Umbilical cord (tissue), 2 donors: ENCODE data around the gene CLIC5. TPM values are rescaled to one million over a fixed set of nuclear protein-coding genes. Genes with fewer than 3 reads are reported as not detected.

Experiments
- DNase-seq: peaks from one replicate; pipeline ENCODE4 v3.0.0-alpha.2; 2015; ENCODE audit warnings: low spot score
- total RNA-seq: library from RNA; depleted of rRNA; stranded (reverse); fragments of >200 nt; gene quantifications from one replicate; pipeline ENCODE4 v1.2.3, GENCODE V29; 2014; ENCODE audit warnings: low replicate concordance; ENCODE audit not compliant: insufficient read depth

CLIC5 gene
- total RNA-seq, 1 donor from 2014 or later = 3.6 TPM

- DNase-seq = no peak
Measured at GRCh38 chr6:45896783-45897441, 118.7 kb downstream of the CLIC5 start.

GRCh38 chr6:45895569-45895968, 120.1 kb downstream of the CLIC5 start:
- DNase-seq = no peak

GRCh38 chr6:45892696-45893245, 122.9 kb downstream of the CLIC5 start:
- DNase-seq = no peak

GRCh38 chr6:45892196-45892595, 123.5 kb downstream of the CLIC5 start:
- DNase-seq = no peak

- DNase-seq = no peak
Measured at GRCh38 chr6:45886776-45887175, 128.9 kb downstream of the CLIC5 start.

GRCh38 chr6:45884336-45884735, 131.3 kb downstream of the CLIC5 start:
- no peak for DNase-seq

- DNase-seq = no peak
Measured at GRCh38 chr6:45882671-45883070, 133.0 kb downstream of the CLIC5 start.

GRCh38 chr6:45881705-45882467, 133.8 kb downstream of the CLIC5 start:
- DNase-seq = no peak

- no peak for DNase-seq
Measured at GRCh38 chr6:45880676-45881075, 135.0 kb downstream of the CLIC5 start.

GRCh38 chr6:45880159-45880558, 135.5 kb downstream of the CLIC5 start:
- peak; percentile 29 for DNase-seq

GRCh38 chr6:45877970-45878590, 137.6 kb downstream of the CLIC5 start:
- DNase-seq = no peak

- DNase-seq = no peak
Measured at GRCh38 chr6:45872827-45873365, 142.8 kb downstream of the CLIC5 start.

- DNase-seq = no peak
Measured at GRCh38 chr6:45870531-45870930, 145.1 kb downstream of the CLIC5 start.

- no peak for DNase-seq
Measured at GRCh38 chr6:45864651-45865050, 151.0 kb downstream of the CLIC5 start.

GRCh38 chr6:45858691-45859090, 157.0 kb downstream of the CLIC5 start:
- peak; percentile 23 for DNase-seq

GRCh38 chr6:45857827-45858226, 157.8 kb downstream of the CLIC5 start:
- no peak for DNase-seq

- DNase-seq = no peak
Measured at GRCh38 chr6:45855642-45856394, 159.8 kb downstream of the CLIC5 start.

- no peak for DNase-seq
Measured at GRCh38 chr6:45854149-45854742, 161.4 kb downstream of the CLIC5 start.

GRCh38 chr6:45851034-45851400, 164.6 kb downstream of the CLIC5 start:
- DNase-seq = no peak

- no peak for DNase-seq
Measured at GRCh38 chr6:45850378-45851033, 165.2 kb downstream of the CLIC5 start.

GRCh38 chr6:45845567-45845966, 170.1 kb downstream of the CLIC5 start:
- no peak for DNase-seq
